GM21360 (cell line): Measurements from ENCODE around the gene LHX3.

Experiments
- ATAC-seq: cut with Tn5 transposase; IDR thresholded peaks from one replicate; pipeline ENCODE4 v1.9.1; 2021; ENCODE audit warnings: mild to moderate bottlenecking, moderate library complexity; ENCODE audit not compliant: unreplicated experiment

The LHX3 gene

DNA sequence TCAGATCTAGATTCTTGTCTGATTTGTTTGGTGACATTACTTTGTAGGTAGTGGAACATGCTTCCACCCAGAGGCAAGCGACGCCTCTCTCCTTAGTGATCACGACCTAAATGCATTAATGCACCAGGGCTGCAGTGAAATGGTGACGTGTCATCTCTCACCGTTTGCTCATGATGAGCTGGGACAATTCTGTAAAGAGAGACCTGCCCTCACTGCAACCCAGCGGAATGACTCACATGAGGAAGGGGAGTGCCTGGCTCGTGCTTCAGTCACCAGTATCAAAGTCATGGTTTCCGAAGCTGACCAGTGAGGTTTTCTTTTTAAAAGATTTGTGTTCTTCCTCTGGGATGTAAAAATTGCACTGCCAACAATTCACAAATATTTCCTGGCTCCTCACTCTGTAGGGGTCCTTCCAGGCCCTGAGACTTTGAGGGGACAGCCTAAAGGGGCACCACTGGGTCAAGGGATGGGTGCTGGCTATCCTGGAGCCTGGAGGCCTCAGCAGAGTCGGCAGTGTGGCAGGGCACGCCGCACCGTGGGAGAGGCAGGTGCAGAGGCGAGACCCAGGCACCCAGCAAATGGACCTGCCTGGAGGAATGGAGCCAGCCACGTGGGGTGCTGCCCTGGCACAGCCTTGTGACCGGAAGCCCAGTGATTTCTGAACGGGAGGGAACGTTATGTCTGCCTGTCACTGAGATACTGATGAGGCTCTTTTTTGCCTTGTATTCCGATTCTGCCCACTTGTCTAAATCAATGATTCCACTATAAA, 23.4 kb upstream of the LHX3 start:
- ATAC-seq: no peak

DNA sequence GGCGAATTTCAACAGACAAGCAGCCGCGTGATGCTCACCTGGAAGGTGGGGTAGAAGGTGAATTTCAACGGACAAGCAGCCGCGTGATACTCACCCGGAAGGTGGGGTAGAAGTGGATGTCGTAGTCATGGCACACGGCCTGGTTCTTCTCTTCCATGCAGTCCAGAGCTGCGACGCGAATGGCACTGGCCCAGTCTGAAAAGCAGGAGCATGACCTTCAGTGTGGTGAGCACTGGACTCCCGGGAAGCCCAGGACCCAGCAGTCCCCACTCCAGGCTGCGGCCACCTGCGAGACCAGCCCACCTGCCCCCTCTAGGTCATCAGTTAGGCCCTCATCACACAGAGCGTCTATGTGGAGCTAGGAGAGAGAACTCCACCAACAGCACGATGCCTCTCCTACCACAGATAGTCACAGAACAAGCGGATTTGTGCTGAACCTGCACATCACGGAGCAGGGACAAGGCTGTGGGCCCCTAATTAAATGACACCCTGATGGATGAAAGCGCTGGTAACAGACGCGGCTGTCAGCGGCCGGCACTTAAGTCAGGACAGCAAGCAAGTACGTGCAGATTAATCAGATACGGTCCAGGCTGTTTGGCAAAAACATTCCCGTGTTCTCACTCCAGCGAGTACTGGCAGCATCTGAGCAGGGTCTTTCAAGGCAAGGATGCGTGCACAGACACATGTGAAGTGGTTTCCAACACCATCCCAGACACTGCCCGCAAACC, 21.9 kb upstream of the LHX3 start:
- no peak for ATAC-seq

DNA sequence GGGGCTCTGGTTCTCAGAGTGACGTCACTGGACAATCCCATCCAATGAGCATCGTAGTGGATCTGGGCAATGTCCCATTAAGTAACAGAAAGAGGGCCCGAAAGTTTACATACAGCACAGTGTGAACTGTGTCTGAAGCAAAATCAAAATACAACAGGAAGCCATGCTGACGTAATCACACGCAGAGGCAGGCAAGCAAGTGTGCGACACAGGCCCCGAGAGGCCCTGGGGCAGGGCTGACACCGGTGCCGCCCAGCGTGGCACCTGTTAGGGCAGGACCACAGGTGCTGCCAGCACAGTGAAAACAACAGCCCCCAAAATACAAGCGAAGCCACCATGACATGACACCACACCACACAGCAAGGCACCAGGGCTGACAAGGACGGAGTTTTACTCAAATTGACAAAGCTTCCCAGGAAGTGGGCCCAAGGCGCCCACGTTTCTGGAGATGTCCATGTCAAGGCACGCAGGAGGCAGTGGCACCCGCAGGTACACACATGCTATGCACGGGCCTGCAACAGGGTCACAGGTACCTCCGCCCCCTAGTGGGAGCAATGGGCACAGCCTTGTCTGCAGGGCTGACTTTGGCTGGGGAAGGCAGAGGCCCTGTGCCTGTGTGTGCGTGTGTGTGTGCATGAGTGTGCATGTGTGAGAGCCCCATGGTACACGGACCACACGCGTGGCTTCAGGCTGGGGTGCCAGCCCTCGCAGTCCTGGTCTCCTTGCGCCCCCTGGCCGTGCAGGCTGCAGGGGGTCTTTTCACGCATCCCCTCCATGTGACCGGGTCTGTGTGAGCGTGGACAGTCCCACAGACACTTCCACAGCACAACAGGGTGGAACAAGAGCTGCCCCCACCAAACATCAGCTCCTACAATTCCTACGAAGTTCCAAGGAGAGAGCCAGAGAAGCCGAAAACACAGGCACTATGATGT, 21.1 kb upstream of the LHX3 start:
- ATAC-seq: peak; percentile 62

DNA sequence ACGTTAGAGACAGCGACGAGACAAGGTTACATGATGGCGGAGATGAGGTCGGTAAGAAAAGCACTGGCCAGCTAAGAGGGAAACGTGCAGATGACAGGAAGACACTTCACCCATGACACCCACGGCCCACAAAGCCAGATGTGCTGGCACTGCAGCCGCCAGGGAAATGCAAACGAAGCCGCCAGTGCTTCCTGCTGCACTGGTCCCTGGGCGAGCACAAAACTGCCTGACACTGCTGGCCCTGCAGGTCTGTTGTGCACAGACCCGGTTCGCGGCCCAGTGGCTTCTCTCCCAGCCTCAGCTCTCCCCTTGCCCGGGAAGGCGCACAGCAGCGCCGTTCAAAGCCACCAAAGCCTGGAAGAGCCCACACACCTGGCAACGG, 20.4 kb upstream of the LHX3 start:
- peak; percentile 33 for ATAC-seq

DNA sequence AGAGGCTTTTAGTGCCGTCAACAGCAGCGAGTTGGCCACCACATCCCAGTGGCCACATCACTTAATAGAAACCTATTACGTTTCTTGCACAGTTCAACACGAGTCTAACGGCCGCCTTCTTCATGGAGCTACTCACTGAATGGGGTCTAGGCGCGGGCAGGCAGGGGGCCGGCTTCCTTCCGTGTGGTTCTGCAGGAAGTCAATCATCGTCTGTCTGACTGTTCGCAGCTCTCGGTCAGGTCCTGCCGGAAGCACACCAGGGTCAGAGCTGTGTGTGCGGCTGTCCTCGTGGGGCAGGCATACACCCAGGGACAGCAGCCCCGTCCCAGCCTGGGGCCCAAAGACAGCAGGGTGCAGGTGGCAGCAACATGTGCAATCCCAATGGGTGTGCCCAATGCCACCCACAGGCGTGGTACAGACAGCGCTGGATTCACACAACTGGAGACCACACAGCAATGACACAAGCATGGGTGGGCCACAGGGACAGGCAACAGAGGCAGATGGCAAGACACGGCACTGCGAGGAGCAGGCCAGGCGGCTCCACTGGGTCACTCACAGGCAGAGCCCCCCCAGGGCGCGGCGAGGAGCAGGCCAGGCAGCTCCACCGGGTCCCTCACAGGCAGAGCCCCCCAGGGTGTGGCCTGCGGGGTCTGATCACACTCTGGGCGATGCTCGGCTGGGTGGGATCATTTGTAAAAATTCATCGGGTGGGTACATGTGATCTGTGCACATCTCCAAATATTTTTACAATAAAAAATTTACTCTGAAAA, 19.1 kb upstream of the LHX3 start:
- no peak for ATAC-seq

DNA sequence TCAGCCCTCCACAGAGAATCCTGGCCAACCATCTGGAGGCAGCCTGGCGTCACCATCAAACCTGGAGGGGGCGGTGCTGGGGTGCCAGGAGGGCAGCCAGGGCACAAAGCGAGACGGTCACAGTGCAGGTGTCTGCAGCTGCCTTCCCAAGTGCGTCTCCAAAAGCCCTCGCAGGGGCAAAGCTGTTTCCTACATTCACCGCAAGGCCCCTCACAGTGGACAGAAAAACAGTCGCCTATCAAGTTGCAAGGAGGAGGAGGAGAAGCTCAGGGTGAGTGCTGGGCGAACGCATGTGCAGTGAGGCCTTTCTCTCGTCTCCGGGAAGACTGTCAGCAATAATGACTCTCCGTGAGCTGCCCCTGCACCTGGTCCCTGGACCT, 18.0 kb upstream of the LHX3 start:
- ATAC-seq: no peak

DNA sequence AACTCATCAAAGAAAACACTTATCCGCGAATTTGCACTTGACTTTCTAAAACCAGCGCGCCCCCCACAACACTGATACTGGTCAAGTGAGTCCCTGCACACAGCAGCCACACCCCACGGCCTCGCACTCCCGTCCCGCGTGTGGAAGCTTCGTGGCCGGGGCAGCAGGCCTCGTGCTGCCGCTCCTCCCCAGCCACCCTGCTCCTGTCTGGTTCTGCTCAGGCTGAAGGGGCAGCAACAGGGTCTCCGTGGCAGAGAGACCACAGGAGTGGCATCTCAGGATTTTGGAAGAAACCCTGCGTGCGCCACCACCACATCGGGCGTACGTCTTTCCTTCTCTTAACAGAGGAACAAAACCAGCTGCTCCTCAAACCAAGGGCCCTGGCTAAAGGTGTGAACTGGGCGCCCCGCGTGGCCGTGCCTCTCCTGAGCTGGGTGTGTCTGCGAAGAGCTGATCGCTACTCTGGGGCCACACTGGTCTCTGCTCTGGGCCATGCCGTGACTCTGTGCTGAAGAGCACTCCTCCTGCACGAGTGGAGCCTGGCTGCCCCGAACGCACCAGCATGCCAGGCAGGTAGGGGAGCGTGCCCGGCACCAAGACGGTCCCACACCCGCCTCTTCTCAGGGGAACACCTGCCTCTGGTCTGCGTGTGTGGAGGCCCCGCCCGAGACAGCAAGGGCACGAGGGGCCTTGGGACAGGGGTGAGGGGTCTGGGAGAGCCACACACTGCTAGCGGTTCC, 17.4 kb upstream of the LHX3 start:
- ATAC-seq: no peak

DNA sequence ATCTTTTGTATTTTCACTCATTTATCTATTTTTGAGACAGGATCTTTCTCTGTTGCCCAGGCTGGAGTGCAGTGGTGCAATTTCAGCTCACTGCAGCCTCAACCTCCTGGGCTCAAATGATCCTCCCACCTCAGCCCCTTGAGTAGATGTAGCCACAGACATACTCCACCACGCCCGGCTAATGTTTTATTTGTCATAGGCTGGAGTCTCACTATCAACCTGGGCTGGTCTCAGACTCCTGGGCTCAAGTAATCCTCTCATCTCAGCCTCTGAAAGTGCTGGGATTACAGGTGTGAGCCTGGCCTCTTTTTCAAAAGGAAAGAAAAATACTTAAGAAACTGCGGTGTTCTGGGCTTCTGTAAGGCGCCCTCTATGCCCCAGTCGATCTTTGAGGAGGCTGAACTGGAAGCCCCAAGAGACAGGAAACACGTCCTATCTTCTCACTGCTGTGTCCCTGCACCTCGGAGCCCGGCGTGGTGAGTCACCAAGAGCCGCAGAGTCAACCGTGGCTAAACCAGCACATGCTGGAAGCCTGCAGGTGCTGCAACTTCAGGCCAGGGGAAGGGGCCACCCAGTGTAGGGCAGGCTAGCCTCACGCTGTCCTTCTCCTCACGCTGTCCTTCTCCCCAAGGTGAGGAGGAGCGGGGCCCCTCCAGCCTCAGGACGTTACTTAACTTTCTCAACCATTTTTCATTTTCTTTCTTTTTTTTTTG, 15.2 kb upstream of the LHX3 start:
- ATAC-seq: no peak

DNA sequence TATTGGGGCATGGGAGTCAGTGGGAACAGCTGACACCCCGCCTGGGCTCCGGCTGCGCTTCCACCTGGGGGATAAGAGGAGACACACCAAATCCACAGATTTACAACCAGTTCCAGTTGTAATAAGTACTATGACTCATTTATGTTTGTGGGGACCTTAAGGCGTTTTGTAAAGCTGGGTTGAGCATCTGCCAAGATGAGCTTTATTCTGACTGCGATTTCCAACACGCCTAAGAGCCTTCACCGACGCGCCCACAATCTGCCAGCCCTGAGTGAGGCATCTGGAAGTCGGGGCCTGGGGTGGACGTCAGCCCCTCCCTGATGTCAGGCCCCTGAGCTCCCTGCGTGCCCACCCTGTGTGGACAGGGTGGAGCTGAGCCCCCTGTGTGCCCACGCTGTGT, 14.3 kb upstream of the LHX3 start:
- ATAC-seq: no peak

DNA sequence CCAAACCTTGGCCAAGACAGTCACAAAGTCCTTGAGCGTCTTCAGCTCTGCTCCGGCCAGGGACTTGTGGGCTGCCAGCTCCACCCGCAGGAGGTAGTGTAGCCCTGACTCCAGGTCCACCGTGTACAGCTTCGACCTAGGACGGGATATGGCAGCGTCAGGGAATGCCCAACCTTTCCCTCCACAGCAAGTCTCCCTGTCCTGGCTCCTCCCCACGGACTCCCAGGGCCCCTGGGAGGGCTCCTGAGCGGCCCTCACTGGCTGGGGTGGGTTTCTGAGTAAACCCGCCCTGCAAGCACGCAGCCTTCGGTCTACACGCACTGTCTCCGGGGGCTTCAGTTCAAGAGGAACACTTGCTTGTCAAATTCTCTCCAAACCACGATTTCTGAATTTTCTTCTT, 13.7 kb upstream of the LHX3 start:
- ATAC-seq: no peak

DNA sequence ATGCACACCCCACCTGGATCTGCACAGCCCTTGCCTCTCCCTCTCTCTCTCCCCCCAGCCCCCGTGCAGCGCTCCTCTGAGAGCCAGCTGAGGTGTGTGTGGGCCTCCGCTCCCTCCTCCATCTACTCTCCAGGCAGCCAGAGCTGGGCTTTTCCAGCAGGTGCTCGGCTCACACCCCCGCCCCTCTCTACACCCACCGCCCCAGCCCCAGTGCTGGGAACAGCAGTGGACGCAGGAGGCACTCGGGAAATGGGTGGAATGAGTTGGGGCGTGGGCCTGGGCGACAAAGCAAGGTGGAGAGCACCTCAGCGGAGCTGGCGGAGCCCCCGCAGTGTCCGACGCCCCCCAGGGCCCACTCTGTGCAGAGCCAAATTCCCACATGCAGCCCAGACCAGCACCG, 13.3 kb upstream of the LHX3 start:
- ATAC-seq: no peak

DNA sequence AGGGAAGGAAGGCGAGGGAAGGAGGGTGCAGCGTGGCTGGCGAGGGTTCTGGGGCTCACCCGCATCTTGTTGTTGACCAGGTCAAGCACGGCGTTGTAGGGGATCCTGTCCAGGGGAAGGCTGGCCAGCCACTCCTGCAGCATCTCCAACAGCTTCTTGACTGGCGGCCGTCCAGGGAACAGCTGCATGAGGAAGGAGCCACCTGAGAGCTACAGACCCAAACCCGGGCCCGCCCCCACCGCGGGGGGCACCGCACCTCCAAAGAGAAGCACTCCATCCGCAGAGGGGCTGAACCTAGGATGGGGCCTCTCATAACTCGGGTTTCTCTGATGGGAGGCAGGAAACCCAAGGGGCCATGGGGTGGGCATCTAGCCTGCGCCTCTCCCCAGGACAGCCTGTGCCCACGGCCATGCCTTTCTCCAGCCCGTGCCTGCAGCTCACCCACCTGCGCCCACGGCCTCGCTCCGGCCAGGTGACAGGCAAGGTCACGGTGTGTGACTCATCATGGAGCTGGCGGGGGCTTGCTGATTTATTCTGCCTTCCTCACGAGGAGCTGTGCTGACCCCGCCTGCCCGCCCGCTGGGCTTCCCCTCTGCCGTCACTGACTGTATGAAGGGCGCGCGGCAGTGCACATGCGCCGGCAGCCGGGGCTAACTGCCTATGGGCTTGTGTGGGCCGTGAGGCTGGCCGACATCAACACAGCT, 11.8 kb upstream of the LHX3 start:
- no peak for ATAC-seq

DNA sequence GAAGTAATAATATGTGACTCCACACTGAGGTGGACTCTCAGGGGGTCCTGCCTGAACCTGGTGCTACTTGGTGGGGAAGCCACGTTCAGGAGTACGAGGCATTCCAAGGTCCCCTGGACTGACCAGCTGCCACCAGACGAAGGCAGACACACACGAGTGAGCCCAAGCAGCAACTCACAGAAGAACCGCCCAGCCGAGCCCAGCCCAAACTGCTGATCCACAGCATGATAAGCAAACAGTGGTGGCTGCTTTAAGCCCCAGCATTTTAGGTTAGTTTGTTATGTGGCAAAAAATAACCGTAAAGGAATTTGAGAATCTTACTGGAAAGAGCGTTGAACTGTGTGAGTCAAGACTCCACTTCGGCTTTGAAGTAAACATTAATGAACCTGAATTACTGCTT, 8.8 kb upstream of the LHX3 start:
- ATAC-seq: no peak

DNA sequence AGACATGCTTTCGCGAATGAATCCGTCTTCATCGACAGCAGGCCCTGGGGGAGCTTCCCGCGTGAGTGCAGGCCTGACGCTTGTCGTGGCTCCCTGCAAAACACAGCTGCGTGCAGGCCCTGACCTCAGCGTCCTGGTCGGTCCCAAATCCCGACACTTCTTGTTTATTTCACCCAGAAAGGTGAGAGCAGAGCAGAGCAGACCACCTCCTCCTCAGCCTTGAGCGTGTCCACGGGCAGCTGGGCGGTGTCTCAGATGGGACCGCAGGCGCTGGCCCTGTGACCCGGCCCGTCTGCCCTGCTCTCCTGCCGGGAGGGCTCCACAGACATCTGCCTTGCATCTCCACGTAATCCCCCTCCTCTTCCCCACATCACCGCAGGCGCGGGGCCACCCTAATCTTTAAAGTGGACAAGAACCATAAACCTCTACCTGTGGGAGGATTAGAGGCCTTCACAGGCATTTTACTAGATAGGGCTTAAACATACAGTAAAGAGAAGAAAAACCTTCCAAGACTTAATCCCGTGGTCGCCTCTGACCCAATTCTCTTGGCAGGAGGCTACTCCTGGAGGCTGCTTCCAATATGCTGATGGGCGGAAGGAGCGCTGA, 7.5 kb upstream of the LHX3 start:
- ATAC-seq: no peak

DNA sequence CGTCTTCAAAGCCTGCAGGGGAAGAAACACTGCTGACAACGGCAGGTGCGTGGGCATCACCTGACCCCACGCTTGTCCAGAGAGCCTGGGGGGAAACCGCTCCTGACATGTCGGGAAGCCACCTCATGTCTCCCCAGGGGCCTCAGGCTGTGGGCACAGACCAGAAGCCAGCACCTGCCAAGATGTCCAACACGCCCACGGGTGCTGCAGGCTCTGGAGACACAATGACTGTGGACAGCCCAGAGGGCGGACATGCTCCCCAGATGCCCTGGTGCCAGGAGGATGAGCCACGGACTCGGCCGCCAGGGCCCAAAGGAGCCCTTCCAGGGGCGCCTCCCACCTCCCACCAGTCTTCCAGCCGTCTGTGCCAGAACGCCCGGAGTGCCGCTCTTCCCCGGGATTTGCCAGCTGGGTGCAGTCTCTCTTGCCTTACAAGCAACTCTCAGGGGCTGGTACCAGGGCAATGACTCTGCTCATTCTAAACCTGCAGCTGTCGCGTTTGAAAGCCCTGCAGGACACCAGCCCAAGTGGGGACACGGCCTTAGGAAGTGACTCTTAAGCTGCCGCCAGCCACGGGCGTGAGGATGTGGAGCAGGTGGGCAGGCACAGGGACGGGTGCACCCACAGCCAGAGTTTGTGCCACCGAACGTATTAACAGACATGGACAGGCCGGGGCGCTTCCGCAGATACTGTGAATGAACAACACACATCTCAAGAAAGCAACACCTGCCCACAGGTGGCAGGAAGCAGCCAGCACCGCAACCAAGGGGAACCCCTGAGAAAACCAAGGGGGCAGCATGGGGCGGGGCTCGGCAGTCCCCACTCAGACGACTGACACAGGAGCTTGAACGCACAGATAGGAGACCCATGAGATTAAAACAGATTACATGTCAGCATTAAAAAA, 6.8 kb upstream of the LHX3 start:
- no peak for ATAC-seq

DNA sequence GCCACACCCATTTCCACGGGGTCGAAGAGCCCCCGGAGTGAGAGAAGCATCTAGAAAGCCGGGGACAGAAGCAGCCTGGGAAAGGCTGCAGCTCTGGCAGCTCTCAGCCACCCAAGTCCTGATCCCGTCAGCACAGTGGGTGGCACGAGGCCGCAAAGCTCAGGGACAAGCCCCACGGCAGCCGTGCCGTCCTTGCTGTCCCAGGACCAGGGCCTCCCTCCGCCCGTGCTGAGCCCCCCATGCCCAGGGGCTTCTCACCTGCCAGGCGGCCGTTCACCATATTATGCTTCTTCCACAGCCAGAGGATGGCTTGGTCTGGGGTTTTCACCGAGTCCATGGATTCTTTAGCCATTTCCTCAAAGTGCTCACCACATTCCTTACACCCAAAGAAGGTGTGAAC, 6.1 kb upstream of the LHX3 start:
- no peak for ATAC-seq

DNA sequence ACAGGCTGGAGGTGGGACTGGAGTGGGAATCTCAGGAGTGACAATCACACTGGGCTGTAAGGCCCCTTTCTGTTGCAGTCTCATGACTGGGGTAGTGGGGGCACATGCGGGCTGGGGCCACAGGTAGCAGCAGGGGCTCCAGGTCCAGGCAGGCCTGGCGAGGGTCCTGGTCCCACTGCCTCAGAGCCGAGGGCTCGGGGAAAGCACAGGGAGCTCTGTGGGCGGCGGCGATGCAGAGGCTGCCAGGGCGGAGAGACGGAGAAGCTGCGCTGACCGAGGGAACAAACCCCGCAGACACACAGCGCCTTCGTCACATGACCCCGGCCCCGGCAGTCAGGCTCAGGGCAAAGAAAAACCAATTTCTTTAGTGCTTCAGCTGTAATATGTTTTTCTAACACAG, 5.3 kb upstream of the LHX3 start:
- ATAC-seq: no peak

DNA sequence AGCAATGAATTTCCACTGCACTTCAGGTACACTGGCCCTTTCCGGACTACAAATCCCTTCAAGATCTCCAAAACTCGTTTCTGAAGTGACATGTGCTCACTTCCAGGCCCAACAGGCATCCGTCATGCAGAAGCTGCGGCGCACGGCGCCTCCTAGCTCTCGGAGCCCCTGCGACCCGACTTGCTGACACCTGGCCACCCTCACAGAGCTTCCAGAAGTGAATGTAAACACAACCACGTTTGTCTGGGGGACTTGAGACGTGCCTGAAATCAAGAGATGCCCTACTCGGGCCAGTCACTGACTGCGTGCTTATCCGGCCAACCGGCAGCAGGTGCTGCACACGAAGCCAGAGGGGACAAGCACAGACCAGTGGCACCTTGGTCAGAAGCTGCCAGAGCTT, 4.9 kb upstream of the LHX3 start:
- ATAC-seq: no peak
